ENCODE data around the gene PDXK. TPM values are rescaled to one million over a fixed set of nuclear protein-coding genes. Genes with fewer than 3 reads are reported as not detected.

The PDXK gene
- total and polyA plus RNA-seq, 2 experiments from 2014 or later = 76.2 to 82.4 TPM

GRCh38 chr21:43761886-43762285 lies 43.0 kb downstream of the PDXK start:
- TF ChIP-seq, protein P1, sequence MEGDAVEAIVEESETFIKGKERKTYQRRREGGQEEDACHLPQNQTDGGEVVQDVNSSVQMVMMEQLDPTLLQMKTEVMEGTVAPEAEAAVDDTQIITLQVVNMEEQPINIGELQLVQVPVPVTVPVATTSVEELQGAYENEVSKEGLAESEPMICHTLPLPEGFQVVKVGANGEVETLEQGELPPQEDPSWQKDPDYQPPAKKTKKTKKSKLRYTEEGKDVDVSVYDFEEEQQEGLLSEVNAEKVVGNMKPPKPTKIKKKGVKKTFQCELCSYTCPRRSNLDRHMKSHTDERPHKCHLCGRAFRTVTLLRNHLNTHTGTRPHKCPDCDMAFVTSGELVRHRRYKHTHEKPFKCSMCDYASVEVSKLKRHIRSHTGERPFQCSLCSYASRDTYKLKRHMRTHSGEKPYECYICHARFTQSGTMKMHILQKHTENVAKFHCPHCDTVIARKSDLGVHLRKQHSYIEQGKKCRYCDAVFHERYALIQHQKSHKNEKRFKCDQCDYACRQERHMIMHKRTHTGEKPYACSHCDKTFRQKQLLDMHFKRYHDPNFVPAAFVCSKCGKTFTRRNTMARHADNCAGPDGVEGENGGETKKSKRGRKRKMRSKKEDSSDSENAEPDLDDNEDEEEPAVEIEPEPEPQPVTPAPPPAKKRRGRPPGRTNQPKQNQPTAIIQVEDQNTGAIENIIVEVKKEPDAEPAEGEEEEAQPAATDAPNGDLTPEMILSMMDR (IDR thresholded peaks at IDR 0.05; ENCODE audit: low read depth, low read length) = no peak
- H3K36me3 ChIP-seq = no peaks in the 10 kb centered on the region
- H3K27ac ChIP-seq = no peak overlapping the region
- no peaks in the 10 kb centered on the region for H3K9me3 ChIP-seq (ENCODE audit: low read depth)
- DNase-seq (ENCODE audit: low read depth in 1 of 2, low spot score in 1 of 2) = no peak
- no peaks in the 10 kb centered on the region for H3K27me3 ChIP-seq
- H3K4me3 ChIP-seq = no peak overlapping the region
- no peaks in the 10 kb centered on the region for H3K4me1 ChIP-seq (ENCODE audit: low read depth)

GRCh38 chr21:43762303-43763128 lies 43.6 kb downstream of the PDXK start:
- no peaks in the 10 kb centered on the region for H3K9me3 ChIP-seq (ENCODE audit: low read depth)

DNA sequence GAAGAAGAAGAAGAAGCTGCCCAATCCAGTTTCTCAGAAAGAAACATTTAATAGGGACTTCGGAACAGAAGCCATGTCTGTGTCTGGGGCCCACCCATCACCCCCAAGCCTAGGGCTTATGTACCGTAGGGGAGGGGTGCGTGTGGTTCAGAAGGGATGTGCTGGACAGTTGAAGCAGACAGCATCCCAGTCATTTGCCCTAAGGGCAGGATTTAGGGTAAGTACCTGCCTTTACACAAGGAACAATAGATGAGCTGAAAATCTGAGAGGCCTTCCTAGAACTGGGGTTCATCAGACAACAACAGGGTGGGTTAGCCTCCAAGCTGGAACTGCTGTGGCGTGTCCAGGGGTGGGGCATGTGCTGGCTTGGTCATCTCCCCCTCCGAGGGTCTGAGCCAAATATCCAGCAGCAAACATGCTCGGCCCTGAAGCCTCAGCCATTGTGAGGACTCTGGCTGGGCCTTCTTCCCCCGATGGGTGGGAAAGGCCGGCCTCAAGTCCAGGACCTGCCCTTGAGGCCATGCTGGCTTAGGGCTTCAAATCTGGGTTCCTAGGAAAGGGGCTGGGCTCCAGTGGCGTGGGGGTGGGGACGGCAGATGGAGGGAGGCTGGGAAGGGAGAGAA lies 45.1 kb downstream of the PDXK start:
- no peaks in the 10 kb centered on the region for H3K36me3 ChIP-seq
- TF ChIP-seq, protein P1 (IDR thresholded peaks at IDR 0.05; ENCODE audit: low read depth, low read length) = no peak
- no peaks in the 10 kb centered on the region for H3K9me3 ChIP-seq (ENCODE audit: low read depth)
- no peaks in the 10 kb centered on the region for H3K27me3 ChIP-seq
- H3K4me3 ChIP-seq = no peak overlapping the region
- no peak for DNase-seq (ENCODE audit: low read depth in 1 of 2, low spot score in 1 of 2)
- H3K4me1 ChIP-seq (ENCODE audit: low read depth) = peaks cover 4% of the 10 kb centered on the region
- no peak overlapping the region for H3K27ac ChIP-seq

More at GRCh38 chr21:43762303-43763128, 43.6 kb downstream of the PDXK start:
- H3K4me1 ChIP-seq (ENCODE audit: low read depth) = no peaks in the 10 kb centered on the region
- H3K36me3 ChIP-seq = no peaks in the 10 kb centered on the region
- DNase-seq (ENCODE audit: low read depth in 1 of 2, low spot score in 1 of 2) = no peak
- H3K27me3 ChIP-seq = no peaks in the 10 kb centered on the region
- TF ChIP-seq, protein P1 (IDR thresholded peaks at IDR 0.05; ENCODE audit: low read depth, low read length) = no peak
- no peak overlapping the region for H3K27ac ChIP-seq
- no peak overlapping the region for H3K4me3 ChIP-seq

DNA sequence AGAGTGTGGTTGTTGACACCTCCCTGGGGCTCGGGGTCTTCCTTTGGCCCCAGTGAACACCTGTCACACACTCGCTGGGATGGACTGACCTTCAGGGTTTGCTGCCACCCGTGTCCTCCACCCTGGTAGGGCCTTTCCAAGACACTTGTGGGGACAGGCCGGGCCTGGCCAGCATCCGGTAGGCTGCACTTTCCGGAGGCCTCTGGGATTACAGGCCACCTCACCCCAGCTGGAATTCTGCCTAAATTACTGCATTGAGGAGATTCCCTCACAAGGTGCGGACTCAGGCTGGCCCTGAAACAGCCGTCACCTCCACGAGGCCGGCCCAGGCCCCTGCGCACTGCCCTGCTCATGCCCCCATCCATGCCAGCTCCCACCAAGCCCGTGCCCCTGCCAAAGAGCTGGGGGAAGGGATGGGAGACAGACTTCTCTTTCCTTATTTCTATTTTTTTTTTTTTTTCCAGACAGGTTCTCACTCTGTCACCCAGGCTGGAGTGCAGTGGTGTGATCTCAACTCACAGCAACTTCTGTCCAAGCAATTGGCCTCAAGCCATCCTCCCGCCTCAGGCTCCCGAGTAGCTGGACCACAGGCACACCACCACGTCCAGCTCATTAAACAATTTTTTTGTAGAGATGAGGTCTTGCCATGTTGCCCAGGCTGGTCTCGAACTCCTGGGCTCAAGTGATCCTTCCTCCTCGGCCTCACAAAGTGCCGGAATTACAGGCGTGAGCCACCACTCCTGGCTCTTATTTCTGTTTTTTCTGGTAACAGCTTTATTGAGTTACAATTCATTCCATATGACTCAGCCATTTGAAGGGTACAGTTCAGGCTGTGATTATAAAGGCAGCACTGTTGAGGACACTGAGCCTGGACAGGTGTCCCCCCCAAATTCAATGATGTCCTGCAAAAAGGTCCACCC lies 45.9 kb downstream of the PDXK start:
- no peaks in the 10 kb centered on the region for H3K9me3 ChIP-seq (ENCODE audit: low read depth)
- no peaks in the 10 kb centered on the region for H3K36me3 ChIP-seq
- TF ChIP-seq, protein P1 (IDR thresholded peaks at IDR 0.05; ENCODE audit: low read depth, low read length) = no peak
- H3K4me3 ChIP-seq = no peak overlapping the region
- no peak overlapping the region for H3K27ac ChIP-seq
- no peaks in the 10 kb centered on the region for H3K27me3 ChIP-seq
- DNase-seq (ENCODE audit: low read depth in 1 of 2, low spot score in 1 of 2) = no peak
- H3K4me1 ChIP-seq (ENCODE audit: low read depth) = peaks cover 4% of the 10 kb centered on the region

- no peaks in the 10 kb centered on the region for H3K27me3 ChIP-seq
- no peak overlapping the region for H3K4me3 ChIP-seq
- no peak for DNase-seq (ENCODE audit: low read depth in 1 of 2, low spot score in 1 of 2)
- no peaks in the 10 kb centered on the region for H3K36me3 ChIP-seq
- no peak overlapping the region for H3K27ac ChIP-seq
- TF ChIP-seq, protein P1 (IDR thresholded peaks at IDR 0.05; ENCODE audit: low read depth, low read length) = no peak
- no peaks in the 10 kb centered on the region for H3K9me3 ChIP-seq (ENCODE audit: low read depth)
- peaks cover 4% of the 10 kb centered on the region for H3K4me1 ChIP-seq (ENCODE audit: low read depth)
These were observed 48.0 kb downstream of the PDXK start for GRCh38 chr21:43766734-43767497.

All from cardiac muscle cell (in vitro differentiated cells and primary cell).